Inferior parietal cortex (tissue), 1 donor: ENCODE measurements around the gene ACOT12.

Source experiments
- DNase-seq: peaks from one replicate; pipeline ENCODE4 v3.0.0-alpha.2; 2016; ENCODE audit errors: extremely low spot score

ACOT12 gene

GRCh38 chr5:81290146-81290545 is 103.8 kb downstream of the ACOT12 start:
- no peak for DNase-seq

- DNase-seq: no peak
Observed at GRCh38 chr5:81288021-81288433, 105.9 kb downstream of the ACOT12 start.

- DNase-seq: no peak
Observed at GRCh38 chr5:81286059-81286617, 107.8 kb downstream of the ACOT12 start.

GRCh38 chr5:81283976-81284375 is 110.0 kb downstream of the ACOT12 start:
- DNase-seq: no peak
